Tibial artery (tissue), 4 donors: ENCODE measurements around the gene MID1IP1.

Source experiments
- DNase-seq, 2 donors: peaks; one replicate each; pipeline ENCODE4 v3.0.0-alpha.2; 2019
- H3K27ac ChIP-seq, 2 donors: fragments of 200-600 bp; sonication (generic) in 1 of 2; 1 replicate in 1 of 2; 2 replicates in 1 of 2; pipeline ENCODE4 v1.5.1; 2018 to 2019; ENCODE audit warnings: mild to moderate bottlenecking in 1 of 2
- H3K27me3 ChIP-seq, 2 donors: fragments of 200-600 bp; sonication (generic) in 1 of 2; one replicate each; pipeline versions ENCODE4 v1.5.1 to v1.6.0; 2016 to 2019
- H3K36me3 ChIP-seq, 3 donors: fragments of 200-600 bp; sonication (generic) in 2 of 3; one replicate each; pipeline ENCODE4 v1.5.1; 2016 to 2019; ENCODE audit warnings: mild to moderate bottlenecking in 2 of 3
- H3K4me1 ChIP-seq, 4 donors: fragments of 200-600 bp; sonication (generic) in 2 of 4; 1 replicate in 3 of 4; 2 replicates in 1 of 4; pipeline ENCODE4 v1.5.1; 2016 to 2019
- H3K4me3 ChIP-seq, 2 donors: fragments of 200-600 bp; sonication (generic) in 1 of 2; 1 replicate in 1 of 2; 2 replicates in 1 of 2; pipeline ENCODE4 v1.5.1; 2018 to 2019; ENCODE audit warnings: mild to moderate bottlenecking in 2 of 2
- H3K9me3 ChIP-seq, 3 donors: fragments of 200-600 bp; sonication (generic) in 1 of 3; one replicate each; pipeline ENCODE4 v1.5.1; 2016 to 2019
- CTCF ChIP-seq, 2 experiments: fragments of 200-600 bp in 1 of 2; fragments of 450-650 bp in 1 of 2; IDR thresholded peaks; one replicate each; pipeline ENCODE4 v1.5.1; 2017 to 2019; ENCODE audit warnings: antibody characterized with exemption in 2 of 2, mild to moderate bottlenecking in 1 of 2, moderate library complexity in 1 of 2
- intact Hi-C: fragments of 100-400 bp; cut with DNase I; formaldehyde crosslinking; loops from one replicate; pipeline ENCODE4 v1.15.0; 2023; ENCODE audit warnings: low total_unique reads

MID1IP1 gene

GRCh38 chrX:38800981-38801845 lies at the start of gene MID1IP1:
Gene MID1IP1, plus strand, starts transcription at chrX:38801459. Its CDS starts 3,488 bp downstream, at chrX:38804947.
- peaks cover 0 to 24% (median 0%) of the 10 kb centered on the region in 4 donors for H3K4me1 ChIP-seq
- no peak for TF ChIP-seq CTCF (IDR thresholded peaks at IDR 0.05)
- H3K36me3 ChIP-seq, result no peaks in the 10 kb centered on the region
- H3K9me3 ChIP-seq, result no peaks in the 10 kb centered on the region
- no peaks in the 10 kb centered on the region for H3K27me3 ChIP-seq
- DNase-seq, result peak; percentile 89 to 95
- H3K4me3 ChIP-seq, result peak within 1 kb of the TSS; percentile 51 to 54
- intact Hi-C loops, result loop anchor here (5.0 kb wide), 1 partner anchor 931 kb away; no protein-coding TSS in a partner anchor
- peak within 1 kb of the TSS; percentile 92 to 96 for H3K27ac ChIP-seq

GRCh38 chrX:38754102-38754790 lies 47.0 kb upstream of the MID1IP1 start:
- Histone ChIP-seq H3K9me3 (no peaks in the 10 kb centered on the region), H3K27ac (no peak overlapping the region), H3K4me1 (no peaks in the 10 kb centered on the region), H3K4me3 (no peak overlapping the region), H3K36me3 (no peaks in the 10 kb centered on the region), H3K27me3 (no peaks in the 10 kb centered on the region)
- intact Hi-C loops, result loop anchor here (10.0 kb wide), 1 partner anchor 391 kb away; no protein-coding TSS in a partner anchor
- peak in 1 of 2 donors; percentile 23 for DNase-seq
- peak; percentile 54 to 66 for TF ChIP-seq CTCF (IDR thresholded peaks at IDR 0.05)

- DNase-seq, result no peak
- Histone ChIP-seq H3K36me3 (no peaks in the 10 kb centered on the region), H3K27ac (no peak overlapping the region), H3K9me3 (no peaks in the 10 kb centered on the region), H3K4me1 (no peaks in the 10 kb centered on the region), H3K4me3 (no peak overlapping the region), H3K27me3 (no peaks in the 10 kb centered on the region)
- intact Hi-C loops, result loop anchor here (10.0 kb wide), 1 partner anchor 390 kb away; no protein-coding TSS in a partner anchor
- no peak for TF ChIP-seq CTCF (IDR thresholded peaks at IDR 0.05)
Measured at GRCh38 chrX:38754818-38755718, 46.2 kb upstream of the MID1IP1 start.

- no peaks in the 10 kb centered on the region for H3K9me3 ChIP-seq
- DNase-seq, result no peak
- H3K27ac ChIP-seq, result no peak overlapping the region
- no peaks in the 10 kb centered on the region for H3K36me3 ChIP-seq
- no peak overlapping the region for H3K4me3 ChIP-seq
- H3K27me3 ChIP-seq, result no peaks in the 10 kb centered on the region
- intact Hi-C loops, result no loop called here
- H3K4me1 ChIP-seq, result no peaks in the 10 kb centered on the region
- no peak for TF ChIP-seq CTCF (IDR thresholded peaks at IDR 0.05)
Measured at GRCh38 chrX:38760883-38761282, 40.4 kb upstream of the MID1IP1 start.

GRCh38 chrX:38768079-38768478 lies 33.2 kb upstream of the MID1IP1 start:
- no peak overlapping the region for H3K27ac ChIP-seq
- intact Hi-C loops, result loop anchor here (5.0 kb wide), 1 partner anchor 1164 kb away; no protein-coding TSS in a partner anchor
- no peaks in the 10 kb centered on the region for H3K27me3 ChIP-seq
- H3K4me1 ChIP-seq, result no peaks in the 10 kb centered on the region
- no peaks in the 10 kb centered on the region for H3K9me3 ChIP-seq
- no peaks in the 10 kb centered on the region for H3K36me3 ChIP-seq
- peak; percentile 34 to 46 for TF ChIP-seq CTCF (IDR thresholded peaks at IDR 0.05)
- H3K4me3 ChIP-seq, result no peak overlapping the region
- no peak for DNase-seq
